ENCODE results near the gene RND2. TPM values are rescaled to one million over a fixed set of nuclear protein-coding genes. Genes with fewer than 3 reads are reported as not detected.
A peak's percentile ranks its signal among the peaks of the same experiment; 100 is the strongest.

Gene RND2
- total and polyA plus RNA-seq, 9 of the 15 experiments (the other 6 are each of a cell fraction or from before 2014, with no cell fraction given), result 0.15 to 1.9 (median 0.98) TPM

DNA sequence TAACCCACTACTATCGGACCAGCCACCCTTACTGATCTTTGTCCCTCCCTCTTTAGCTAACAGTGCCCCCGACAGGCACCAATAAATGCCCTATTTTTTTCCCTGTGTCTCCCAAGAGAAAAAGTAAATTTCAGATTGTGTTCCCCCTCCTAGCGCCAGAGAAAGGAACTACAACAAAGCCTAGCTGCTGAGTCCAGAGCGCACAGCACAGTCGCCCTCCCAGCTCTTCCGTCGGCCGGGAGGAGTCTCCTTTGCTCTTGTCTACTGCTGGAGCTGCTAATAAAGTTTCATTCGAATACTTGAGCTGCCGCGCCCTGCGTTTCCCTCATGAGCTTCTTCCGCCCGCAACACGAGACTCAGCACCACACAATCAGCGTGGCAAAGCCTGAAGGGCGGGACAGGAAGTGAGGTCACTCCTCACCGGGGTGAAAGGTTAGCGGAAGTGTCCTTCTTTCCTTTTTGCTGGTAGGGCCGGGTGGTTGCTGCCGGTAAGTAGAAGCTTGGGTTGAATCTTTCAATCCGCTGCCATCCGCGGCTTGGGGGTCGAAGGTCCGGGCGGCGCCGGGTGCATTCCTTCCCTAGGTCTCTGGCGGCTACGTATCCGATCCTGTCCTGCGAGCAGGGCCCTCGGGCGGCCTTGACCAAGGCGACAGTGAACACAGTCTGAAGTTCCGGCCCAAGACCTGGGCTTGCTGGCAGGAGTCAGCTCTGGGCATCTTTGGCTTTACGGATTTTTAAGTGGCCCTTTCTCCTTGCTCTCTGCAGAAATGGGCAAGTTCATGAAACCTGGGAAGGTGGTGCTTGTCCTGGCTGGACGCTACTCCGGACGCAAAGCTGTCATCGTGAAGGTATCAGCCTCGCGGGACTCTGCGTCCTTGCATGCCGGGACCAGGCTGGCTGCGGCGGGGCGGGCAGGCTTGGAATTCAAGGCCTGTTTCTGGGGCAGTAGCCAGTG, 26.8 kb upstream of the RND2 start, which contains the start of gene RPL27 (continued):
- TF ChIP-seq HOXB6 (CRISPR knock-in tag; IDR thresholded peaks at IDR 0.05; ENCODE audit: borderline replicate concordance) (no peak), HMGN3 (IDR thresholded peaks at IDR 0.05; ENCODE audit: borderline replicate concordance, extremely low read depth, insufficient read length, low read depth, low read length) (peak; percentile 55), NFE2 (IDR thresholded peaks at IDR 0.05; ENCODE audit: low read depth) (peak; percentile 37; the same call in 1 of the 2 replicates), ZNF23 (CRISPR knock-in tag; IDR thresholded peaks at IDR 0.05) (no peak), NBN (IDR thresholded peaks at IDR 0.05; ENCODE audit: low read depth) (peak; percentile 97; the same call in 1 of the 2 replicates), ZNF354B (CRISPR knock-in tag; IDR thresholded peaks at IDR 0.05) (no peak), ZNF140 (CRISPR knock-in tag; IDR thresholded peaks at IDR 0.05) (no peak), GTF2E2 (tag; IDR thresholded peaks at IDR 0.05) (no peak), TRIM24 (IDR thresholded peaks at IDR 0.05) (peak in 1 of 2 experiments; percentile 81; a peak in 2 of 4 replicates), MECOM (CRISPR knock-in tag; IDR thresholded peaks at IDR 0.05) (no peak), ZNF175 (CRISPR knock-in tag; IDR thresholded peaks at IDR 0.05; ENCODE audit: low read depth) (peak; percentile 78; the same call in 1 of the 2 replicates), ELF2 (CRISPR knock-in tag; IDR thresholded peaks at IDR 0.05) (peak; percentile 99), ARID1B (IDR thresholded peaks at IDR 0.05) (peak; percentile 38; the same call in 1 of the 2 replicates), BACH1 (tag; IDR thresholded peaks at IDR 0.05) (no peak), SIN3B (IDR thresholded peaks at IDR 0.05; ENCODE audit: low read depth) (peak; percentile 41; the same call in 1 of the 2 replicates), ZNF507 (tag; conservative IDR thresholded peaks at IDR 0.05) (no peak), DACH1 (IDR thresholded peaks at IDR 0.05; ENCODE audit: partially characterized antibody) (no peak), NFYB (IDR thresholded peaks at IDR 0.05; ENCODE audit: extremely low read depth, insufficient read length) (peak; percentile 12), DPF2 (IDR thresholded peaks at IDR 0.05) (no peak), CREBBP (IDR thresholded peaks at IDR 0.05; ENCODE audit: low read depth, low read length) (no peak)
- TF ChIP-seq, protein P1, sequence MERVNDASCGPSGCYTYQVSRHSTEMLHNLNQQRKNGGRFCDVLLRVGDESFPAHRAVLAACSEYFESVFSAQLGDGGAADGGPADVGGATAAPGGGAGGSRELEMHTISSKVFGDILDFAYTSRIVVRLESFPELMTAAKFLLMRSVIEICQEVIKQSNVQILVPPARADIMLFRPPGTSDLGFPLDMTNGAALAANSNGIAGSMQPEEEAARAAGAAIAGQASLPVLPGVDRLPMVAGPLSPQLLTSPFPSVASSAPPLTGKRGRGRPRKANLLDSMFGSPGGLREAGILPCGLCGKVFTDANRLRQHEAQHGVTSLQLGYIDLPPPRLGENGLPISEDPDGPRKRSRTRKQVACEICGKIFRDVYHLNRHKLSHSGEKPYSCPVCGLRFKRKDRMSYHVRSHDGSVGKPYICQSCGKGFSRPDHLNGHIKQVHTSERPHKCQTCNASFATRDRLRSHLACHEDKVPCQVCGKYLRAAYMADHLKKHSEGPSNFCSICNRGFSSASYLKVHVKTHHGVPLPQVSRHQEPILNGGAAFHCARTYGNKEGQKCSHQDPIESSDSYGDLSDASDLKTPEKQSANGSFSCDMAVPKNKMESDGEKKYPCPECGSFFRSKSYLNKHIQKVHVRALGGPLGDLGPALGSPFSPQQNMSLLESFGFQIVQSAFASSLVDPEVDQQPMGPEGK (CRISPR knock-in tag; IDR thresholded peaks at IDR 0.05; ENCODE audit: borderline replicate concordance), result no peak
- TF ChIP-seq, protein P2, sequence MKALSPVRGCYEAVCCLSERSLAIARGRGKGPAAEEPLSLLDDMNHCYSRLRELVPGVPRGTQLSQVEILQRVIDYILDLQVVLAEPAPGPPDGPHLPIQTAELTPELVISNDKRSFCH (CRISPR knock-in tag; IDR thresholded peaks at IDR 0.05), result no peak
- TF ChIP-seq, protein P2 (tag; IDR thresholded peaks at IDR 0.05), result no peak
- TF ChIP-seq, protein P3, sequence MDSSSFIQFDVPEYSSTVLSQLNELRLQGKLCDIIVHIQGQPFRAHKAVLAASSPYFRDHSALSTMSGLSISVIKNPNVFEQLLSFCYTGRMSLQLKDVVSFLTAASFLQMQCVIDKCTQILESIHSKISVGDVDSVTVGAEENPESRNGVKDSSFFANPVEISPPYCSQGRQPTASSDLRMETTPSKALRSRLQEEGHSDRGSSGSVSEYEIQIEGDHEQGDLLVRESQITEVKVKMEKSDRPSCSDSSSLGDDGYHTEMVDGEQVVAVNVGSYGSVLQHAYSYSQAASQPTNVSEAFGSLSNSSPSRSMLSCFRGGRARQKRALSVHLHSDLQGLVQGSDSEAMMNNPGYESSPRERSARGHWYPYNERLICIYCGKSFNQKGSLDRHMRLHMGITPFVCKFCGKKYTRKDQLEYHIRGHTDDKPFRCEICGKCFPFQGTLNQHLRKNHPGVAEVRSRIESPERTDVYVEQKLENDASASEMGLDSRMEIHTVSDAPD (CRISPR knock-in tag; IDR thresholded peaks at IDR 0.05), result no peak
- TF ChIP-seq, protein P4, sequence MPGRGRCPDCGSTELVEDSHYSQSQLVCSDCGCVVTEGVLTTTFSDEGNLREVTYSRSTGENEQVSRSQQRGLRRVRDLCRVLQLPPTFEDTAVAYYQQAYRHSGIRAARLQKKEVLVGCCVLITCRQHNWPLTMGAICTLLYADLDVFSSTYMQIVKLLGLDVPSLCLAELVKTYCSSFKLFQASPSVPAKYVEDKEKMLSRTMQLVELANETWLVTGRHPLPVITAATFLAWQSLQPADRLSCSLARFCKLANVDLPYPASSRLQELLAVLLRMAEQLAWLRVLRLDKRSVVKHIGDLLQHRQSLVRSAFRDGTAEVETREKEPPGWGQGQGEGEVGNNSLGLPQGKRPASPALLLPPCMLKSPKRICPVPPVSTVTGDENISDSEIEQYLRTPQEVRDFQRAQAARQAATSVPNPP (IDR thresholded peaks at IDR 0.05; ENCODE audit: borderline replicate concordance, insufficient read depth, insufficient read length), result no peak

Data from K562 (cell line).